Gastrocnemius medialis (tissue), 4 donors: ENCODE results near the gene SETBP1. TPM values are rescaled to one million over a fixed set of nuclear protein-coding genes. Genes with fewer than 3 reads are reported as not detected.

Experiments
- ATAC-seq, 2 donors: fragments of 150-250 bp; one replicate each; pipeline ENCODE4 v1.9.1; 2016
- DNase-seq, 2 donors: peaks; one replicate each; pipeline ENCODE4 v3.0.0-alpha.2; 2019
- H3K27ac ChIP-seq, 4 donors: fragments of 200-600 bp; sonication (generic); 1 replicate in 1 of 4; 2 replicates in 3 of 4; pipeline ENCODE4 v1.5.1; 2016 to 2018; ENCODE audit warnings: mild to moderate bottlenecking in 2 of 4, moderate library complexity in 1 of 4
- H3K27me3 ChIP-seq, 3 donors: fragments of 200-600 bp; sonication (generic) in 2 of 3; 1 replicate in 1 of 3; 2 replicates in 2 of 3; pipeline versions ENCODE4 v1.5.1 to v1.6.0; 2016 to 2019; ENCODE audit warnings: mild to moderate bottlenecking in 1 of 3, moderate library complexity in 1 of 3
- H3K36me3 ChIP-seq, 2 donors: fragments of 200-600 bp; sonication (generic) in 1 of 2; one replicate each; pipeline ENCODE4 v1.5.1; 2017 to 2018
- H3K4me1 ChIP-seq, 2 donors: fragments of 200-600 bp; sonication (generic) in 1 of 2; one replicate each; pipeline ENCODE4 v1.5.1; 2016 to 2017; ENCODE audit warnings: mild to moderate bottlenecking in 2 of 2
- H3K4me3 ChIP-seq, 4 donors: fragments of 200-600 bp; sonication (generic) in 3 of 4; 1 replicate in 1 of 4; 2 replicates in 3 of 4; pipeline ENCODE4 v1.5.1; 2016 to 2019; ENCODE audit warnings: mild to moderate bottlenecking in 2 of 4
- H3K9me3 ChIP-seq, 3 donors: fragments of 200-600 bp; sonication (generic) in 2 of 3; 1 replicate in 1 of 3; 2 replicates in 2 of 3; pipeline ENCODE4 v1.5.1; 2016 to 2019
- CTCF ChIP-seq, 5 experiments: fragments of 450-650 bp in 3 of 5; fragments of 200-600 bp in 2 of 5; sonication (generic) in 2 of 5; IDR thresholded peaks in 4 of 5; conservative IDR thresholded peaks in 1 of 5; 1 replicate in 4 of 5; 2 replicates in 1 of 5; pipeline ENCODE4 v1.5.1; 2016 to 2019; ENCODE audit warnings: antibody characterized with exemption in 5 of 5, mild to moderate bottlenecking in 3 of 5, moderate library complexity in 3 of 5
- POLR2A ChIP-seq, 2 donors: fragments of 450-650 bp; IDR thresholded peaks; one replicate each; pipeline ENCODE4 v1.6.1; 2017; ENCODE audit warnings: antibody characterized with exemption in 2 of 2, mild to moderate bottlenecking in 2 of 2, moderate library complexity in 2 of 2
- in situ Hi-C, 4 donors: fragments of 200-750 bp; cut with MboI; loops; one replicate each; pipeline versions ENCODE4 v1.15.0 to v1.8.0; 2017; ENCODE audit warnings: low sequenced_read_pairs in 4 of 4
- intact Hi-C: fragments of 100-400 bp; cut with DNase I; formaldehyde crosslinking; loops from one replicate; pipeline ENCODE4 v1.15.1; 2023; ENCODE audit warnings: low total_unique reads
- total RNA-seq, 4 donors: library from RNA; depleted of rRNA; stranded (reverse); fragments of >200 nt; gene quantifications; one replicate each; pipeline versions ENCODE4 v1.1.0 to v1.2.3, GENCODE V29; 2016

Gene SETBP1
- total RNA-seq, 4 donors from 2014 or later = 9.2 to 20.0 (median 15.3) TPM

GRCh38 chr18:44969214-44969795 is 288.6 kb downstream of the SETBP1 start:
- Histone ChIP-seq H3K4me1 (no peaks in the 10 kb centered on the region), H3K9me3 (no peaks in the 10 kb centered on the region), H3K27me3 (no peaks in the 10 kb centered on the region), H3K36me3 (no peaks in the 10 kb centered on the region), H3K27ac (no peak overlapping the region), H3K4me3 (no peak overlapping the region)
- intact Hi-C loops = no loop called here
- no peak for TF ChIP-seq POLR2A (IDR thresholded peaks at IDR 0.05)
- no peak for DNase-seq
- in situ Hi-C loops = no loop called here
- ATAC-seq = no peak

GRCh38 chr18:44973282-44973681 is 292.6 kb downstream of the SETBP1 start:
- peaks cover 8 to 13% of the 10 kb centered on the region in 2 donors for H3K4me1 ChIP-seq
- intact Hi-C loops = no loop called here
- no peak for ATAC-seq
- no peak overlapping the region for H3K4me3 ChIP-seq
- TF ChIP-seq CTCF (IDR thresholded peaks at IDR 0.05 in 4 of 5, conservative IDR thresholded peaks at IDR 0.05 in 1 of 5) = no peak
- no peak for TF ChIP-seq POLR2A (IDR thresholded peaks at IDR 0.05)
- H3K27me3 ChIP-seq = no peaks in the 10 kb centered on the region
- DNase-seq = no peak
- H3K36me3 ChIP-seq = no peaks in the 10 kb centered on the region
- in situ Hi-C loops = no loop called here
- H3K9me3 ChIP-seq = no peaks in the 10 kb centered on the region
- no peak overlapping the region for H3K27ac ChIP-seq

GRCh38 chr18:44974174-44974573 is 293.5 kb downstream of the SETBP1 start:
- ATAC-seq (no peak), DNase-seq (no peak)
- H3K27ac ChIP-seq = no peak overlapping the region
- peaks cover 8 to 13% of the 10 kb centered on the region in 2 donors for H3K4me1 ChIP-seq
- H3K4me3 ChIP-seq = no peak overlapping the region
- in situ Hi-C loops = no loop called here
- H3K36me3 ChIP-seq = no peaks in the 10 kb centered on the region
- intact Hi-C loops = no loop called here
- H3K9me3 ChIP-seq = no peaks in the 10 kb centered on the region
- no peaks in the 10 kb centered on the region for H3K27me3 ChIP-seq
- TF ChIP-seq CTCF (IDR thresholded peaks at IDR 0.05 in 4 of 5, conservative IDR thresholded peaks at IDR 0.05 in 1 of 5) (no peak), POLR2A (IDR thresholded peaks at IDR 0.05) (no peak)

- no peaks in the 10 kb centered on the region for H3K9me3 ChIP-seq
- intact Hi-C loops (no loop called here), in situ Hi-C loops (no loop called here)
- ATAC-seq (no peak), DNase-seq (no peak)
- H3K4me1 ChIP-seq = peaks cover 10 to 16% of the 10 kb centered on the region in 2 donors
- no peaks in the 10 kb centered on the region for H3K36me3 ChIP-seq
- no peak overlapping the region for H3K27ac ChIP-seq
- TF ChIP-seq POLR2A (IDR thresholded peaks at IDR 0.05) = no peak
- H3K4me3 ChIP-seq = no peak overlapping the region
- H3K27me3 ChIP-seq = no peaks in the 10 kb centered on the region
These were observed 297.2 kb downstream of the SETBP1 start for GRCh38 chr18:44977856-44978255.

- in situ Hi-C loops = no loop called here
- intact Hi-C loops = no loop called here
- TF ChIP-seq CTCF (IDR thresholded peaks at IDR 0.05 in 4 of 5, conservative IDR thresholded peaks at IDR 0.05 in 1 of 5) = no peak
- TF ChIP-seq POLR2A (IDR thresholded peaks at IDR 0.05) = no peak
- Histone ChIP-seq H3K9me3 (no peaks in the 10 kb centered on the region), H3K27me3 (no peaks in the 10 kb centered on the region), H3K27ac (no peak overlapping the region), H3K4me1 (peaks cover 10 to 16% of the 10 kb centered on the region in 2 donors), H3K4me3 (no peak overlapping the region), H3K36me3 (no peaks in the 10 kb centered on the region)
- ATAC-seq (no peak), DNase-seq (no peak)
These were observed 299.1 kb downstream of the SETBP1 start for GRCh38 chr18:44979748-44980147.

GRCh38 chr18:44981121-44981520 is 300.4 kb downstream of the SETBP1 start:
- Histone ChIP-seq H3K9me3 (no peaks in the 10 kb centered on the region), H3K27ac (no peak overlapping the region), H3K27me3 (no peaks in the 10 kb centered on the region), H3K36me3 (no peaks in the 10 kb centered on the region), H3K4me1 (peaks cover 5 to 6% of the 10 kb centered on the region in 2 donors), H3K4me3 (no peak overlapping the region)
- in situ Hi-C loops = no loop called here
- DNase-seq (no peak), ATAC-seq (no peak)
- intact Hi-C loops = no loop called here
- no peak for TF ChIP-seq CTCF (IDR thresholded peaks at IDR 0.05 in 4 of 5, conservative IDR thresholded peaks at IDR 0.05 in 1 of 5)
- no peak for TF ChIP-seq POLR2A (IDR thresholded peaks at IDR 0.05)
